ELF-1 (cell line): Measurements from ENCODE around the gene WDR83.
"Not testable (repeated sequence)": the region's sequence is repeated elsewhere in the genome, so short reads cannot be mapped to it uniquely, and the experiment has no call there.

Source experiments
- DNase-seq: peaks from one replicate; pipeline ENCODE4 v3.0.0-alpha.2; 2016; ENCODE audit warnings: low read depth, low spot score

The WDR83 gene

GRCh38 chr19:12655546-12655945 is 11.1 kb upstream of the WDR83 start:
- DNase-seq, result no peak

GRCh38 chr19:12656899-12657571 is 9.6 kb upstream of the WDR83 start:
- peak; percentile 61 for DNase-seq

DNA sequence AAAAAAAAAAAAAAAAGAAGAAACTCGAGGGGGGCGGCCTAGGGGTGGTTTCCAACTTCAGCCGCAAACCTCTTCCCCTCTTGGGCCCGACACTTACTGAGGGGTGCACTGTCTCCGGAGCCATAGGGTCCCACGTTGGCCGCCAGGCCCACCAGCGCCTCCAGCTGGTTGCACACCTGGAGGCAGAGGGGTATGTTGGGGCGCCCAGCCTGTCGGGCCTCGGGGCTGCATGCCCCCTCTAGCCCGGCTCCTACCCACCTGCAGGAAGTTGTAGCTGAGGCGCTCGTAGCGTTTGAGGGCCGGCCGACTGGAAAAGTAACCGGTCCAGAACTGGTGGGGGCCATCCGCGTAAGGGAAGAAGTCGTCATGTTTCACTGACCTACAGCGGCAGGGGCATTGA is 8.6 kb upstream of the WDR83 start:
- no peak for DNase-seq

GRCh38 chr19:12660980-12661379 is 5.6 kb upstream of the WDR83 start:
- DNase-seq, result no peak

DNA sequence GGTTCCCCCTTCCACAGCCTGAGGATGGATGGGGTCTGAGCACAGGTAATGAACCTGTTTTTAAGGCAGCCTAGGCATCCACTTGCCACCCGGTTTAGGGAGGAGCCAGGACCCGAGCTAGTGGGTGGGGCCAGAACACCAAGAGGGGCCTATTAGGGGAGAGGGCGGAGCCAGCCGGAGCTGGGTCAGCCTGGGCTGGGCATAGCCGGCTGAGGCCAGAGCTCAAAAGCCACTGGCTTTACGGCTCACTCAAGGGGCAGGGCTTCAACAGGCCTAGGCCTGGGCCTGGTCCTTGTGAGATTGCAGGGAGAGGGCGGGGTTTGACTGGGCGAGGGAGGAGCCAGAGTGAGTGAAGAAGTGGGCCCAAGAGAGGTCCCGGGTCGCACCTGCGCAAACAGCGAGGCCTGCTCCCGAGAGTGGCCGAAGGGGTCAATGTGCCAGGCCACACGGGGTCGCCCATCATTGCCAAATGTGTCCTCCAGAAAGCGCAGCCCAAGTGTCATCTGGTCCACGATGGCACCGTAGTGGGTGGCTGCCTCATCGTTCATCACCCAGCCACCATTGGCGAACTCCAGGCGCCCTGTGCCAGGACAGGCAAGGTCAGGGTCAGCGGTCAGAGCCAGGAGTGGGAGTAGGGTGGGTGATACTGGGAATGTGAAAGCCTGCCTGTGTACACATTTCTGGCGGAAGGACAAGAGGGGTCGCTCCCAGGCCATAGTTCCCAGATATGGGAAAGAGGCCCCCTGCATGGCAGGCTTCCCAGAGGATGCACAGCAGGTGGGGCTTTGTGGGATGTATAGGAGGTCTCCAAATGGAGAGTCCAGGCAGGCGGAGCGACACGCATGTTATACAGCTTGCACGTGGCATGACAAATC is 2.0 kb upstream of the WDR83 start:
- peak; percentile 94 for DNase-seq

DNA sequence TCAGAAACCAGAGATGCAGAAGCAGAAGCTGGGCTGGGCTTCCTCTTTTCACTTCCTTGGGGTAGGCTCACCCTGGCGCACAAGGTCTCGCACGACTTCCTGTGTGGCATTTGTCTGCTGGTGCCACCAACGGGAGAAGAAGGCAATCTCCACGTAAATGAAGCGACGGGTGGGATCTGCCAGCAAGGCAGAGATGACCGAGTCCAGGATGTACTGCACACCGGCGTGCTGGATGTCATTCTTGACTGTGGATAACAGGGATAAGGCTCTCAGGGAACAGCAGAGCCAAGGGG is 1.4 kb upstream of the WDR83 start:
- DNase-seq, result no peak

DNA sequence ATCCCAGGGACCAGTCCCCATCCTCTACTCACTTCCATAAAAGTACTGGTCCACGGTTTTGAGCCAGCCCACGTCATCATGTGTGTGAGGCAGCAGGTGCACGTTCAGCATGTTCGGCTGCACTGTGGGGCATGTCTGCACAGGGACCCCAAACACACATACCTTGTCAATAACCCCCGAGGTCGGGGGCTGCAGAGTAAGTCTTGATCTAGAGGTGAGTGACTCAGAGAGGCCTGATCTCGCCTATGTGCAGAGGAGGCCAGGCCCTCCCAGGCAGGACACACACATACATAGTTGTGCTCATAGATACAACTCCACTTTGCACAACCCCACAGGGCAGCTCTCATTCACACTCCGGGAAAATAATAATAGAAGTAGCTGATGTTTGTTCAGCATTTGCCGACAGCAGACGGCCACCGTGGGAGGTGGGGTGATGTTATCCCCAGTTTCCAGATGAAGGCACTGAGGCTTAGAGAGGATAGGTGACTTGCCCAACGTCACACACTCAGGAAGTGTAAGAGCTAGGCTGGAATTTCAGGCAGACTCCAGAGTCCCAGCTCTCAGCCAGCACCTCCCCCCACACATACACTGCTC is 839 bp upstream of the WDR83 start:
- DNase-seq, result no peak

GRCh38 chr19:12667731-12668302 is 1.2 kb downstream of the WDR83 start:
- no peak for DNase-seq

DNA sequence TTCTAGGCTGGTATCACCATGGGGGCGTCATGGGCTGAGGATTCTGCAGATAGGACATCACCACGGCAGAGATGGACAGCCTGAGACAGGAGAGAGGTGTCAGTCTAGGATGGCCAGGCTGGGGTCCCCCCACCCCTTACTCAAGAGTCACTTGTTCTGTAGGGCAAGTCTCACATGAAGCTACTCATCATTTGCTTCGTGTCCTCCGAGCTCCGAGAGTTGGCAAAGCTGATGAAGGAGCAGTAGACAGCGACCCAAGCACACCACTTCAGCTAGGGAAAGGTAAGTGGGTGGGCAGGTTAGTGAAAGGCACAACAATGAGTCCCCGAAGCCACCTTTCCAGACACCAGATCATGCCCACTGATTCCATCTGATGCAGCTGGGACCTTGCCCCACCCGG is 1.7 kb downstream of the WDR83 start:
- no peak for DNase-seq

GRCh38 chr19:12668932-12669269 is 2.3 kb downstream of the WDR83 start:
- DNase-seq, result no peak

GRCh38 chr19:12669270-12670158 is 2.9 kb downstream of the WDR83 start:
- DNase-seq, result peak; percentile 86

GRCh38 chr19:12670159-12670928 is 3.7 kb downstream of the WDR83 start:
- no peak for DNase-seq

DNA sequence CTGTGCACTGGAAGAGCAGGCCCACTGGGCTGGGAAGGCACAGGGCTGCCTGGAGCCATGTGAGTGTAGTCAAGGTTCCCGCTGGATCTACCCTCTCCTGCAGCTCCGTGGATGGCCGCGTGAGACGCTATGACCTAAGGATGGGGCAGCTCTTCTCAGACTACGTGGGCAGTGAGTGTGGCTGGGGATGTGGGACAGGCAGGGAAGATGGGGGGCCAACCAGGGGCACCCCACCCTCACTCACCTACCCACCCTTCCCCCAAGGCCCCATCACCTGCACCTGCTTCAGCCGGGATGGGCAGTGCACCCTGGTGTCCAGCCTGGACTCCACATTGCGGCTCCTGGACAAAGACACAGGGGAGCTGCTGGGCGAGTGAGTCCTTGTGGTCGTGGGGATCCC is 6.1 kb downstream of the WDR83 start:
- no peak for DNase-seq

- DNase-seq, result no peak
Measured at GRCh38 chr19:12675399-12675798, 8.8 kb downstream of the WDR83 start.

DNA sequence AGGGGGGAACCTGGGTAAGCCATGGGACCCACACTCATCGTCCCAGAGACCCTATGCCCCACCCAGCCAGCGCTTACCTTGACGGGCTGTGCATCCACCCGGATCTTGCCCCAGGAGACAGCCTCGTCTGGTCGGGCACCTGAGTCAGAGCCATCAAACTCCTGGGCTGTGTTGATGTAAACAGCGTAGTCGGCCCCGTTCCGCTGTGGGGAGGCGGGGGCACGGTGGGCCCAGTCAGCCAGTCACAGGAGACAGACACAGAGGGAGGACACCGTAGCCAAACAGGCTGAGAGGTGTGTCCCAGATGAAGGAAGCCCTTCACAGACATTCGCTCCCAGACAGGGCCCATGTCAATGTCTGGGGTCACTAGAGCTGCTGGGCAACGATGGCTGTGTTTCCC is 9.3 kb downstream of the WDR83 start:
- no peak for DNase-seq

DNA sequence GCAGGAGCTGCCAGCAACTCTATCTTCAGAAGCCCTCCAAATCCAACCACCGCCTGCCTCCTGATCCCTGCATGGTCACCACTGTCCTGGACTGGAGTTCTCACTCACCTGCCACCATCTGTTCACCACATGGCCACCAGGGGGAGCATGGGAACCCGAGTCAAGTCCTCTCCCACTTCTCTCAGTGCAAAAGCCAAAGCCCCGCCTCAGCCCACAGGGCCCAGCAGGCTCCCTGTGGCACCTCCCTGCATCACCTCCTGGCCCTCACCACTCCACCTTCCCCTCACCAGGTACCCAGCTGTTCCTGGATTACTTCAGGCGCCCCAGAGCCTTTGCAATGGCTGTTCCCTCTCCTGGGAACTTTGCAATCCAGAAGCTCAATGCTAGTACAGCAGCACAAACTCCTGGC is 9.8 kb downstream of the WDR83 start:
- peak; percentile 89 for DNase-seq

- no peak for DNase-seq
Measured at GRCh38 chr19:12676928-12677327, 10.3 kb downstream of the WDR83 start.

DNA sequence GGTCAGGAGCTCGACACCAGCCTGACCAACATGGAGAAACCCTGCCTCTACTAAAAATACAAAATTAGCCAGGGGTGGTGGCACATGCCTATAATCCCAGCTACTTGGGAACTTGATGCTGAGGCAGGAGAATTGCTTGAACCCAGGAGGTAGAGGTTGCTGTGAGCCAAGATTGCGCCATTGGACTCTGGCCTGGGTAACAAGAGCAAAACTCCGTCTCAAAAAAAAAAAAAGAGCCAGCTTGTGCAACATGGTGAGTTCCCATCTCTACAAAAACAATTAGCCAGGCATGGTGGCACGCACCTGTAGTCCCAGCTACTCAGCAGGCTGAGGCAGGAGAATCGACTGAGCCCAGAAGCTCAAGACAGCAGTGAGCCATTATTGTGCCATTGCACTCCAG is 11.4 kb downstream of the WDR83 start:
- DNase-seq, result not testable (repeated sequence)

DNA sequence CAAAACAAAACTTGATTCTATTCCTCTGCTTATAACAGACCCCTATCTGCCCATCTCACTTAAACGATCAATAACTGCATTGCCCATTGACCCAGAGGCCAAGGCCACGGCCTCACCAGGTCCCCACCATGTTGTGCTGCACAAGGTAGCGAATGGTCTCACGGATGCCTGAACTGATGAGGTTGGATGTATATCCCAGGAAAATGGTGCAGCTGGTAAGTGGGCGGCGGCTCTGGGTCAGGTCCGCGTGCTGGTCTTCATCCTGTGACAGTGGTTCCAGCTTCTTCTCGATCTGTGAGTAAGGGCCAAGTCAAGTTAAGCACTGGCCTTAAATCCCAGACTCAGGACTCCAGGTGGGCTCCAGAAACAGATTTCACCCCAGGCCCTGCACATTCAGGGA is 13.4 kb downstream of the WDR83 start:
- DNase-seq, result no peak

GRCh38 chr19:12681074-12681987 is 14.7 kb downstream of the WDR83 start, which contains the start of gene DHPS:
TSS of gene DHPS (minus strand) at chr19:12681880. CDS start at chr19:12681766, 114 bp downstream.
- peak; percentile 99 for DNase-seq
